ENCODE results near the gene STUB1. TPM values are rescaled to one million over a fixed set of nuclear protein-coding genes. Genes with fewer than 3 reads are reported as not detected.

STUB1 gene
- total RNA-seq, 1 experiment from 2014 or later: 111 TPM

- Histone ChIP-seq H3K4me3 (replicated peaks in 1 of 2; ENCODE audit: low read depth in 1 of 2, low read length in 2 of 2) (no peak overlapping the region), H3K4me2 (ENCODE audit: low read length) (no peak overlapping the region), H4K20me1 (ENCODE audit: insufficient read depth) (no peaks in the 10 kb centered on the region), H3K9ac (ENCODE audit: low read length) (no peak overlapping the region), H2AFZ (ENCODE audit: low read depth, low read length, poor library complexity, severe bottlenecking) (no peak overlapping the region), H3K79me2 (ENCODE audit: insufficient read depth, low read length) (peaks cover 15% of the 10 kb centered on the region; the same call in 1 of the 2 replicates), H3K9me2 (ENCODE audit: insufficient read depth) (no peaks in the 10 kb centered on the region), H3K9me3 (ENCODE audit: control insufficient read depth in 1 of 2, insufficient read depth in 1 of 2, low read depth in 1 of 2, low read length in 2 of 2) (no peaks in the 10 kb centered on the region), H3K27ac (ENCODE audit: low read depth, low read length) (no peak overlapping the region), H3K4me1 (ENCODE audit: control insufficient read depth in 1 of 2, insufficient read depth in 2 of 2, low read length in 2 of 2) (peaks cover 19 to 28% of the 10 kb centered on the region in 2 experiments), H3K27me3 (ENCODE audit: insufficient read depth, low read length) (no peaks in the 10 kb centered on the region), H3K36me3 (ENCODE audit: control insufficient read depth in 1 of 2, insufficient read depth in 2 of 2, low read length in 2 of 2) (no peaks in the 10 kb centered on the region)
- intact Hi-C loops (cut with micrococcal nuclease): no loop called here
- ChIA-PET POLR2A (no interaction called here), RAD21 (ENCODE audit: low non-redundant PET in 1 of 2, low total read pairs in 2 of 2, uncharacterized antibody in 2 of 2, unreplicated experiment in 2 of 2) (no interaction called here), CTCF (no interaction called here)
- no TSS peak for BruUV-seq (replicated peaks)
- ATAC-seq (no peak), DNase-seq (ENCODE audit: low read depth, low spot score) (no peak)
- no peak for TF ChIP-seq CBX3 (IDR thresholded peaks at IDR 0.05; ENCODE audit: low read depth)
- TF ChIP-seq EZH2 (IDR thresholded peaks at IDR 0.05): no peak
These were observed 48.3 kb upstream of the STUB1 start for GRCh38 chr16:631808-632358.

- CTCF ChIA-PET: no interaction called here
- ATAC-seq (no peak), DNase-seq (ENCODE audit: low read depth, low spot score) (no peak)
- no TSS peak for BruUV-seq (replicated peaks)
- Histone ChIP-seq H2AFZ (ENCODE audit: low read depth, low read length, poor library complexity, severe bottlenecking) (no peak overlapping the region), H3K9me2 (ENCODE audit: insufficient read depth) (no peaks in the 10 kb centered on the region), H3K9ac (ENCODE audit: low read length) (no peak overlapping the region), H3K27me3 (ENCODE audit: insufficient read depth, low read length) (no peaks in the 10 kb centered on the region), H3K4me3 (replicated peaks in 1 of 2; ENCODE audit: low read depth in 1 of 2, low read length in 2 of 2) (no peak overlapping the region), H3K4me2 (ENCODE audit: low read length) (no peak overlapping the region), H3K4me1 (ENCODE audit: control insufficient read depth in 1 of 2, insufficient read depth in 2 of 2, low read length in 2 of 2) (peaks cover 11 to 25% of the 10 kb centered on the region in 2 experiments), H3K79me2 (ENCODE audit: insufficient read depth, low read length) (peaks cover 15% of the 10 kb centered on the region; the same call in 1 of the 2 replicates), H3K27ac (ENCODE audit: low read depth, low read length) (no peak overlapping the region), H3K36me3 (ENCODE audit: control insufficient read depth in 1 of 2, insufficient read depth in 2 of 2, low read length in 2 of 2) (no peaks in the 10 kb centered on the region), H4K20me1 (ENCODE audit: insufficient read depth) (no peaks in the 10 kb centered on the region), H3K9me3 (ENCODE audit: control insufficient read depth in 1 of 2, insufficient read depth in 1 of 2, low read depth in 1 of 2, low read length in 2 of 2) (no peaks in the 10 kb centered on the region)
- RAD21 ChIA-PET (ENCODE audit: low non-redundant PET in 1 of 2, low total read pairs in 2 of 2, uncharacterized antibody in 2 of 2, unreplicated experiment in 2 of 2): no interaction called here
- POLR2A ChIA-PET: no interaction called here
- intact Hi-C loops (cut with micrococcal nuclease): no loop called here
- no peak for TF ChIP-seq CTCF (IDR thresholded peaks at IDR 0.05 in 2 of 3, conservative IDR thresholded peaks at IDR 0.05 in 1 of 3; ENCODE audit: borderline replicate concordance in 1 of 3, insufficient read depth in 1 of 3, low read depth in 2 of 3, low read length in 2 of 3)
- no peak for TF ChIP-seq RAD21 (IDR thresholded peaks at IDR 0.05; ENCODE audit: low read depth)
- TF ChIP-seq EZH2phosphoT487 (IDR thresholded peaks at IDR 0.05; ENCODE audit: borderline replicate concordance): no peak
- no peak for TF ChIP-seq TCF7L2 (IDR thresholded peaks at IDR 0.05; ENCODE audit: borderline replicate concordance, extremely low read depth, insufficient read depth, insufficient read length)
- TF ChIP-seq YY1 (IDR thresholded peaks at IDR 0.05; ENCODE audit: extremely low read depth, insufficient replicate concordance, low read depth, low read length): no peak
- TF ChIP-seq CBX3 (IDR thresholded peaks at IDR 0.05; ENCODE audit: low read depth): no peak
- TF ChIP-seq MAX (IDR thresholded peaks at IDR 0.05): no peak
- TF ChIP-seq REST (IDR thresholded peaks at IDR 0.05; ENCODE audit: low read depth): no peak
- no peak for TF ChIP-seq POLR2AphosphoS5 (IDR thresholded peaks at IDR 0.05; ENCODE audit: low read depth, low read length)
These were observed 47.5 kb upstream of the STUB1 start for GRCh38 chr16:632486-633335.
